ENCODE data around the gene MLH1.

The MLH1 gene

GRCh38 chr3:36964331-36964730, 29.0 kb upstream of the MLH1 start:
- no peak for DNase-seq (ENCODE audit: low read depth)
- H3K4me3 ChIP-seq (ENCODE audit: control insufficient read depth, low read depth, low read length) = no peak overlapping the region
- TF ChIP-seq, protein P1, sequence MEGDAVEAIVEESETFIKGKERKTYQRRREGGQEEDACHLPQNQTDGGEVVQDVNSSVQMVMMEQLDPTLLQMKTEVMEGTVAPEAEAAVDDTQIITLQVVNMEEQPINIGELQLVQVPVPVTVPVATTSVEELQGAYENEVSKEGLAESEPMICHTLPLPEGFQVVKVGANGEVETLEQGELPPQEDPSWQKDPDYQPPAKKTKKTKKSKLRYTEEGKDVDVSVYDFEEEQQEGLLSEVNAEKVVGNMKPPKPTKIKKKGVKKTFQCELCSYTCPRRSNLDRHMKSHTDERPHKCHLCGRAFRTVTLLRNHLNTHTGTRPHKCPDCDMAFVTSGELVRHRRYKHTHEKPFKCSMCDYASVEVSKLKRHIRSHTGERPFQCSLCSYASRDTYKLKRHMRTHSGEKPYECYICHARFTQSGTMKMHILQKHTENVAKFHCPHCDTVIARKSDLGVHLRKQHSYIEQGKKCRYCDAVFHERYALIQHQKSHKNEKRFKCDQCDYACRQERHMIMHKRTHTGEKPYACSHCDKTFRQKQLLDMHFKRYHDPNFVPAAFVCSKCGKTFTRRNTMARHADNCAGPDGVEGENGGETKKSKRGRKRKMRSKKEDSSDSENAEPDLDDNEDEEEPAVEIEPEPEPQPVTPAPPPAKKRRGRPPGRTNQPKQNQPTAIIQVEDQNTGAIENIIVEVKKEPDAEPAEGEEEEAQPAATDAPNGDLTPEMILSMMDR (conservative IDR thresholded peaks at IDR 0.05; ENCODE audit: control insufficient read depth, insufficient read depth, low read depth, low read length) = no peak

DNA sequence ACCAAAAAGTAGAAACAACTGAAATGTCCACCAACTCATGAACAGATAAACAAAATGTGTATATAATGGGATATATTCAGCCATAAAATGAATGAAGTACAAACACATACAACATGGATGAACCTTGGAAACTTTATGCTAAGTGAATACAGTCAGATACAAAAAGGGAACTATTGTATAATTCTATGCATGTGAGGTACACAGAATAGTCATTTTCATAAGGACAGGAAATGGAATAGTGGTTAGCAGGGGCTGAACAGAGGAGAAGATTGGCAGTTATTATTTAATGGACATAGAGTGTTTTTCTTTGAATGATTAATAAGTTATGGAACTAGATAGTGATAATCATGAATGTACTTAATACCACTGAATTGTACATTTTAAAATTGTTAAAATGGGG, 28.5 kb upstream of the MLH1 start:
- no peak for DNase-seq (ENCODE audit: low read depth)

DNA sequence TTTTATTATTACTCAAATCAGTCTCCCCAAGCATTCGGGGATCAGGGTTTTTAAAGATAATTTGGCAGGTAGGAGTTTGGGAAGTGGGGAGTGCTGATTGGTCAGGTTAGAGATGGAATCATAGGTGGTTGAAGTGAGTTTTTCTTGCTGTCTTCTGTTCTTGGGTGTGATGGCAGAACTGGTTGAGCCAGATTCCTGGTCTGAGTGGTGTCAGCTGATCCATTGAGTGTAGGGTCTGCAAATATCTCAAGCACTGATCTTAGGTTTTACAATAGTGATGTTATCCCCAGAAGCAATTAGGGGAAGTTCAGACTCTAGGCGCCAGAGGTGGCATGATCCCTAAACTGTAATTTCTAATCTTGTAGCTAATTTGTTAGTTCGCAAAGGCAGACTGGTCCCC, 27.9 kb upstream of the MLH1 start:
- DNase-seq (ENCODE audit: low read depth) = no peak
- H3K4me3 ChIP-seq (ENCODE audit: control insufficient read depth, low read depth, low read length) = no peak overlapping the region
- TF ChIP-seq, protein P1 (conservative IDR thresholded peaks at IDR 0.05; ENCODE audit: control insufficient read depth, insufficient read depth, low read depth, low read length) = no peak

More for the DNA sequence above, 28.5 kb upstream of the MLH1 start:
- TF ChIP-seq, protein P1 (conservative IDR thresholded peaks at IDR 0.05; ENCODE audit: control insufficient read depth, insufficient read depth, low read depth, low read length) = no peak
- H3K4me3 ChIP-seq (ENCODE audit: control insufficient read depth, low read depth, low read length) = no peak overlapping the region

GRCh38 chr3:36969085-36969484, 24.2 kb upstream of the MLH1 start:
- TF ChIP-seq, protein P1 (conservative IDR thresholded peaks at IDR 0.05; ENCODE audit: control insufficient read depth, insufficient read depth, low read depth, low read length) = no peak
- no peak for DNase-seq (ENCODE audit: low read depth)
- H3K4me3 ChIP-seq (ENCODE audit: control insufficient read depth, low read depth, low read length) = no peak overlapping the region

- TF ChIP-seq, protein P1 (conservative IDR thresholded peaks at IDR 0.05; ENCODE audit: control insufficient read depth, insufficient read depth, low read depth, low read length) = no peak
- peak; percentile 76 for DNase-seq (ENCODE audit: low read depth)
- no peak overlapping the region for H3K4me3 ChIP-seq (ENCODE audit: control insufficient read depth, low read depth, low read length)
These were observed 23.5 kb upstream of the MLH1 start for GRCh38 chr3:36969540-36970432.

- no peak overlapping the region for H3K4me3 ChIP-seq (ENCODE audit: control insufficient read depth, low read depth, low read length)
- DNase-seq (ENCODE audit: low read depth) = no peak
- TF ChIP-seq, protein P1 (conservative IDR thresholded peaks at IDR 0.05; ENCODE audit: control insufficient read depth, insufficient read depth, low read depth, low read length) = no peak
These were observed 21.2 kb upstream of the MLH1 start for GRCh38 chr3:36972163-36972562.
